GM12874 (cell line): ENCODE data around the gene OSTN.

Experiments
- CTCF ChIP-seq: IDR thresholded peaks from 2 replicates; pipeline ENCODE4 v1.5.1; 2011; ENCODE audit warnings: low read depth, mild to moderate bottlenecking, control low read depth, low read length, moderate library complexity; ENCODE audit not compliant: insufficient read depth

OSTN gene

GRCh38 chr3:191170097-191170496 lies 28.9 kb upstream of the OSTN start:
- TF ChIP-seq CTCF = no peak

- TF ChIP-seq CTCF = no peak
These were observed 23.9 kb upstream of the OSTN start for GRCh38 chr3:191175102-191175501.

DNA sequence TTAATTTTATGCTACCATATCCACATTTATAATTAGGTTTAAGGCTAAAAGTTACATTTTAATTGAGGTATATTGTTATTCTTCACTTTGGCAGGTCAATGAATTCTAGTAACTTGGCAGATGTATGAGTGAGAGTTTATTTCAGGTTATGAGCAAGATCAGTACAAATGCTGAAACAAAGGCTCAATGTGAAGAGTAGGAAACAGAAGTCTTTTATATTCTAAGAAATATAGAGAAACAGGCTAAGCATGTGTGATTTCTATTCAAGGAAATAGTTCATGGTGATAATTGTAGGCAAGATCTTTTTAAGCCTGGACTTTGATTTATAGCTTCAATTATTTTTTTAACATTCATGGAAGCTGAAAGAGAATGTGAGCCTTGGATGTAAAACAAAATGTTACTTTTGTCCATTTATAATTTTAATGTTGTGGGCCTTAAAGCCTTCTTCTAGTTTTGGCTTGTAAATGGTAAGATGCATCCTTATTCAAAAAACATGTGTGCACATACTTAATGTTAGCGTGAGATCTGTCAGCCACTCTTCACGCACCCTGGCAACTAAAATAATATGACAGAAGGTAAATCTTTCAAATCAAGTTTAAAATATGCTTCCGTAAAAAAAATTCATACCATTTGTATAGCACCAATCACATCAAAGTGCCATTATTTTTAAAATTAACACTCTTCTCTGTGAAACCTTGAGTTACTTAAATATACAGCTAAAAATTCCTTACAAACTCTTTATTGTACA lies 22.8 kb upstream of the OSTN start:
- no peak for TF ChIP-seq CTCF

- no peak for TF ChIP-seq CTCF
These were observed 6.1 kb upstream of the OSTN start for GRCh38 chr3:191192941-191193340.

DNA sequence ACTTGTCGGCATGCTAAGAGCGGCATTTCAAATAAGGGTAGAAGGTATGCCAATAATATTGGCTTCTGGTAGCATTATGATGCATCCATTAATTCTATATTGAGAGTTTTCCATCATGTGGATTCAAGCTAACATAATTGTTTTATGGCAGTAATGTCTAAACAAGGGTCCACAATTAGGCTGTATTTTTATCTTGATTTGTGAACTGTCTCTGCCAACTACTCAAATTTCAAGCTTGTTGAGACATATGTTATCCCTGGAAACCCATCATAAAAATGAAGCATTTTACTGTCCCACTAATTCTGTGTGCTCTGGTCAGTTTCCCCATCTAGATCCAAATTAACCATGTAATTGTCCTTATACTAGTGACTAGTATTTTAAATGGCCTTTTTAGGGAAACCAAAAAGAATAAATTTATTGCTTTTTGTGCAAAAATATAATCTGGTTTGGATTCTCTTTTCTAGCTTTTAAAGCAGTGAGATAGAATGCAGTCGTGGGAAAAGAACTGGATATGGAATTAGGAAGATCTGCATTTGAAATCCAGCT lies 1.2 kb upstream of the OSTN start:
- no peak for TF ChIP-seq CTCF

GRCh38 chr3:191198480-191198879 lies 561 bp upstream of the OSTN start:
- no peak for TF ChIP-seq CTCF

DNA sequence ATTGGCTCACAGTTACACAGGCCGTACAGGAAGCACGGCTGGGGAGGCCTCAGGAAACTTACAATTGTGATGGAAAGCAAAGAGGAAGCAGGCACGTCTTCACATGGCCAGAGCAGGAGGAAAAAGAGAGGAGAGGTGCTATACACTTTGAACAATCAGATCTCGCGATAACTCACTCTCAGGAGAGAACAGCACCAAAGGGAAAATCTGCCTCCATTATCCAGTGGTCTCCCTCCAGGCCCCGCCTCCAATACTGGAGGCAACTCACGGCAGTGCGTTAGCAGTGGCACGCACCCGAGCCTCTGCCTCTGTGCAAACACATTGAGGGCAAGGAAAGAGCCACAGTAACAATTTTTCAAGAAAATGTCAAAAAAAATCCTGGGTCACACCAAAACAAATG lies 11.0 kb downstream of the OSTN start:
- no peak for TF ChIP-seq CTCF

DNA sequence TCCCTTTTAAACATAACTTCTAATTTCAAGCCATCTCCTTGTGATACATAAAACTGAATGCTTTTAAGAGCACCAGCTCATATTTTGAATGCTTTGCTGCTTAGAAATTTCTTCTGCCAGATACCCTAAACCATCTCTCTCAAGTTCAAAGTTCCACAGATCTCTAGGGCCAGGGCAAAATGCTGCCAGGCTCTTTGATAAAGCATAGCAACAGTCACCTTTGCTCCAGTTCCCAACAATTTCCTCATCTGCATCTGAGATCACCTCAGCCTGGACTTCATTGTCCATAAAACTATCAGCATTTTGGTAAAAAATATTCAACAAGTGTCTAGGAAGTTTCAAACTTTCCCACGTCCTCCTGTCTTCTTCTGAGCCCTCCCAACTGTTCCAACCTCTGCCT lies 17.5 kb downstream of the OSTN start:
- no peak for TF ChIP-seq CTCF
